Spleen (tissue), 11 donors: ENCODE data around the gene SLC17A8. TPM values are rescaled to one million over a fixed set of nuclear protein-coding genes. Genes with fewer than 3 reads are reported as not detected.

Experiments used
- DNase-seq: peaks from one replicate; pipeline ENCODE4 v3.0.0-alpha.2; 2020
- H3K27ac ChIP-seq, 8 donors: fragments of 200-600 bp; sonication (generic) in 7 of 8; 1 replicate in 4 of 8; 2 replicates in 4 of 8; pipeline versions ENCODE4 v1.5.0 to v1.8.0; 2016 to 2021; ENCODE audit warnings: inconsistent platforms in 4 of 8, mild to moderate bottlenecking in 4 of 8, moderate library complexity in 1 of 8
- H3K27me3 ChIP-seq, 7 donors: fragments of 200-600 bp; sonication (generic) in 6 of 7; replicated peaks in 1 of 7; 1 replicate in 4 of 7; 2 replicates in 3 of 7; pipeline versions ENCODE4 v1.5.0 to v1.8.0; 2016 to 2021; ENCODE audit warnings: inconsistent platforms in 3 of 7, mild to moderate bottlenecking in 1 of 7
- H3K36me3 ChIP-seq, 6 donors: fragments of 200-600 bp; sonication (generic) in 5 of 6; 1 replicate in 4 of 6; 2 replicates in 2 of 6; pipeline versions ENCODE4 v1.5.0 to v1.8.0; 2016 to 2021; ENCODE audit warnings: inconsistent platforms in 2 of 6
- H3K4me1 ChIP-seq, 6 donors: fragments of 200-600 bp; sonication (generic) in 5 of 6; 1 replicate in 3 of 6; 2 replicates in 3 of 6; pipeline versions ENCODE4 v1.5.0 to v1.8.0; 2016 to 2021; ENCODE audit warnings: inconsistent platforms in 3 of 6
- H3K4me3 ChIP-seq, 8 donors: fragments of 200-600 bp; sonication (generic) in 7 of 8; 1 replicate in 4 of 8; 2 replicates in 4 of 8; pipeline versions ENCODE4 v1.5.0 to v1.8.0; 2016 to 2021; ENCODE audit warnings: inconsistent platforms in 4 of 8, mild to moderate bottlenecking in 4 of 8, moderate library complexity in 2 of 8
- H3K9me3 ChIP-seq, 8 donors: fragments of 200-600 bp; sonication (generic) in 7 of 8; 1 replicate in 4 of 8; 2 replicates in 4 of 8; pipeline versions ENCODE4 v1.5.0 to v1.8.0; 2016 to 2021; ENCODE audit warnings: inconsistent platforms in 4 of 8
- POLR2A ChIP-seq, 3 donors: fragments of 450-650 bp; IDR thresholded peaks; one replicate each; pipeline ENCODE4 v1.5.1; 2017; ENCODE audit warnings: antibody characterized with exemption in 3 of 3, mild to moderate bottlenecking in 1 of 3
- POLR2AphosphoS5 ChIP-seq, 3 donors: sonication (generic); formaldehyde crosslinking; IDR thresholded peaks; one replicate each; pipeline ENCODE4 v1.5.1; 2017; ENCODE audit warnings: antibody characterized with exemption in 3 of 3
- WGBS, 5 donors: extraction: QIAGEN DNeasy Blood & Tissue Kit in 3 of 5; methylation state at CpG; one replicate each; pipeline versions ENCODE4 v1.1.5 to v1.1.7; 2013 to 2018; 5-methylcytosine and 5-hydroxymethylcytosine counted together
- intact Hi-C: fragments of 100-400 bp; cut with DNase I; formaldehyde crosslinking; loops from one replicate; pipeline ENCODE4 v1.15.0; 2023; ENCODE audit warnings: low total_unique reads
- polyA plus RNA-seq, 3 donors: library from polyadenylated mRNA; stranded (reverse); fragments of 200-250 nt; gene quantifications; one replicate each; pipeline ENCODE4 v1.2.1, GENCODE V29; 2013
- total RNA-seq, 7 donors: library from RNA; depleted of rRNA in 3 of 7; stranded (reverse); fragments of >200 nt in 3 of 7; fragmentation: NEBNext Ultra II Directional in 4 of 7; extraction: Animal tissue kit (Norgen Biotek cat#: 25700) in 4 of 7; gene quantifications; one replicate each; pipeline versions ENCODE4 v1.1.0 to v1.2.1, GENCODE V29; 2016 to 2021
- TF ChIP-seq, protein P1 (sequence below), 11 experiments: fragments of 200-600 bp in 7 of 11; fragments of 450-650 bp in 4 of 11; sonication (generic) in 4 of 11; IDR thresholded peaks in 8 of 11; conservative IDR thresholded peaks in 3 of 11; 1 replicate in 7 of 11; 2 replicates in 4 of 11; pipeline versions ENCODE4 v1.4.0 to v1.8.0; 2016 to 2021; ENCODE audit warnings: antibody characterized with exemption in 11 of 11, inconsistent platforms in 4 of 11, mild to moderate bottlenecking in 1 of 11
- donor health status: healthy with polysubstance abuse.
- donor health status: DM: no; HTN: no; CAD: no; lungs with moderate emphysema.
- donor health status: DM: no; HTN: no; CAD: no.
- donor health status: Bipolar disorder and iron deficiency.
- donor health status: healthy.
- donor health status: DM: no; HTN: no; CAD: no.
- donor health status: DM: yes; HTN: yes; CAD: no.

Gene SLC17A8
- total and polyA plus RNA-seq, 10 donors, result 0.02 to 0.34 TPM; not detected in 8

GRCh38 chr12:100393200-100393599 is 36.3 kb downstream of the SLC17A8 start:
- H3K4me1 ChIP-seq, result no peaks in the 10 kb centered on the region
- intact Hi-C loops, result no loop called here
- WGBS, 5 donors, result 85 to 94% (median 91%) methylated on average over 6 of the region's 6 CpGs
- H3K27ac ChIP-seq, result no peak overlapping the region
- H3K27me3 ChIP-seq, result peaks cover 0 to 6% (median 0%) of the 10 kb centered on the region in 7 donors
- no peak overlapping the region for H3K4me3 ChIP-seq
- no peak for TF ChIP-seq POLR2A (IDR thresholded peaks at IDR 0.05)
- TF ChIP-seq POLR2AphosphoS5 (IDR thresholded peaks at IDR 0.05), result no peak
- TF ChIP-seq, protein P1, sequence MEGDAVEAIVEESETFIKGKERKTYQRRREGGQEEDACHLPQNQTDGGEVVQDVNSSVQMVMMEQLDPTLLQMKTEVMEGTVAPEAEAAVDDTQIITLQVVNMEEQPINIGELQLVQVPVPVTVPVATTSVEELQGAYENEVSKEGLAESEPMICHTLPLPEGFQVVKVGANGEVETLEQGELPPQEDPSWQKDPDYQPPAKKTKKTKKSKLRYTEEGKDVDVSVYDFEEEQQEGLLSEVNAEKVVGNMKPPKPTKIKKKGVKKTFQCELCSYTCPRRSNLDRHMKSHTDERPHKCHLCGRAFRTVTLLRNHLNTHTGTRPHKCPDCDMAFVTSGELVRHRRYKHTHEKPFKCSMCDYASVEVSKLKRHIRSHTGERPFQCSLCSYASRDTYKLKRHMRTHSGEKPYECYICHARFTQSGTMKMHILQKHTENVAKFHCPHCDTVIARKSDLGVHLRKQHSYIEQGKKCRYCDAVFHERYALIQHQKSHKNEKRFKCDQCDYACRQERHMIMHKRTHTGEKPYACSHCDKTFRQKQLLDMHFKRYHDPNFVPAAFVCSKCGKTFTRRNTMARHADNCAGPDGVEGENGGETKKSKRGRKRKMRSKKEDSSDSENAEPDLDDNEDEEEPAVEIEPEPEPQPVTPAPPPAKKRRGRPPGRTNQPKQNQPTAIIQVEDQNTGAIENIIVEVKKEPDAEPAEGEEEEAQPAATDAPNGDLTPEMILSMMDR (IDR thresholded peaks at IDR 0.05 in 8 of 11, conservative IDR thresholded peaks at IDR 0.05 in 3 of 11), result no peak
- DNase-seq, result no peak
- no peaks in the 10 kb centered on the region for H3K36me3 ChIP-seq
- no peaks in the 10 kb centered on the region for H3K9me3 ChIP-seq

DNA sequence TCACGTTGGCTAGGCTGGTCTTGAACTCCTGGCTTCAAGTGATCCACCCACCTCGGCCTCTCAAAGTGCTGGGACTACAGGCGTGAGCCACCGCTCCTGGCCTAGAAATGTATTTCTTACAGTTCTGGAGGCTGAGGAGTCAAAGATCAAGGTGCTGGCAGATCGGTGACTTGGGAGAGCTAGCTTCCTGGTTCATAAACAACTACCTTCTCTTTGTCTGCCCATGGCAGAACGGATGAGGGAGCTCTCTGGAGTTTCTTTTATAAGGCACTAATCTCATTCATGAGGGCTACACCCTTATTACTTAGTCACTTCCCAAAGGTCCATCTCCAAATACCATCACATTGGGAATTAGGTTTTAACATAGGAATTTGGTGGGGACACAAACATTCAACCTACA is 38.9 kb downstream of the SLC17A8 start:
- intact Hi-C loops, result no loop called here

DNA sequence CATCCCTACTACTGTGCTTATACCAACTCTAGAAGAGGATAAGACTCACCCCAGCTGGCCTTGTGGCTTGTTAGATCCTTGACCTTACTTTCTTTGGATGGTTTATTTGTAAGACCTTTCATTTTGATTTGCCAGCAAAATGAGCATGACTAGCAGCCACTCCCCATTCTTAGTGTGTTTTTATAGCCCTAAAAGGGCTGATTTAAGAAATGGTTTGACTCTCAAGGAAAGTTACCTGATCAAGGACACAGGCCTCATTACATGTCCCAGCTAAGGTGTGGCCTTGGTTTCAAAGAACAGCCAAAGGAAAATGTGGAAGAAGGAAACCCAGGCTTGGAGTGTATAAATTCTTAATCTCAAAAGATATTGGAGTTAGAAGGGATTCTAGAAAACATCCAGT is 41.4 kb downstream of the SLC17A8 start:
- TF ChIP-seq POLR2AphosphoS5 (IDR thresholded peaks at IDR 0.05) (no peak), POLR2A (IDR thresholded peaks at IDR 0.05) (no peak)
- TF ChIP-seq, protein P1 (IDR thresholded peaks at IDR 0.05 in 8 of 11, conservative IDR thresholded peaks at IDR 0.05 in 3 of 11), result no peak
- intact Hi-C loops, result no loop called here
- DNase-seq, result no peak

More for the DNA sequence above, 38.9 kb downstream of the SLC17A8 start:
- 78 to 92% (median 87%) methylated on average over 6 of the region's 6 CpGs for whole genome bisulfite sequencing, 5 donors
- Histone ChIP-seq H3K9me3 (no peaks in the 10 kb centered on the region), H3K27me3 (peaks cover 0 to 6% (median 0%) of the 10 kb centered on the region in 7 donors), H3K4me1 (no peaks in the 10 kb centered on the region), H3K4me3 (no peak overlapping the region), H3K27ac (no peak overlapping the region), H3K36me3 (no peaks in the 10 kb centered on the region)
- no peak for DNase-seq
- TF ChIP-seq, protein P1 (IDR thresholded peaks at IDR 0.05 in 8 of 11, conservative IDR thresholded peaks at IDR 0.05 in 3 of 11), result no peak
- TF ChIP-seq POLR2A (IDR thresholded peaks at IDR 0.05) (no peak), POLR2AphosphoS5 (IDR thresholded peaks at IDR 0.05) (no peak)

GRCh38 chr12:100399095-100399494 is 42.2 kb downstream of the SLC17A8 start:
- Histone ChIP-seq H3K4me1 (no peaks in the 10 kb centered on the region), H3K36me3 (no peaks in the 10 kb centered on the region), H3K9me3 (no peaks in the 10 kb centered on the region), H3K4me3 (no peak overlapping the region), H3K27me3 (no peaks in the 10 kb centered on the region), H3K27ac (no peak overlapping the region)
- no peak for DNase-seq
- 78 to 93% (median 89%) methylated on average over 2 of the region's 2 CpGs for WGBS, 5 donors
- TF ChIP-seq, protein P1 (IDR thresholded peaks at IDR 0.05 in 8 of 11, conservative IDR thresholded peaks at IDR 0.05 in 3 of 11), result no peak
- TF ChIP-seq POLR2AphosphoS5 (IDR thresholded peaks at IDR 0.05) (no peak), POLR2A (IDR thresholded peaks at IDR 0.05) (no peak)
- intact Hi-C loops, result no loop called here

More for the DNA sequence above, 41.4 kb downstream of the SLC17A8 start:
- Histone ChIP-seq H3K4me3 (no peak overlapping the region), H3K4me1 (no peaks in the 10 kb centered on the region), H3K9me3 (no peaks in the 10 kb centered on the region), H3K27ac (no peak overlapping the region), H3K36me3 (no peaks in the 10 kb centered on the region), H3K27me3 (no peaks in the 10 kb centered on the region)
